Caco-2 (cell line): Measurements from ENCODE around the gene PARD3. TPM values are rescaled to one million over a fixed set of nuclear protein-coding genes. Genes with fewer than 3 reads are reported as not detected.
A peak's percentile ranks its signal among the peaks of the same experiment; 100 is the strongest.

Experiments
- BruUV-seq: library from RNA; stranded (reverse); fragments of 400-500 nt; replicated peaks from 2 replicates; lab custom pipeline; 2021; lab: Mats Ljungman, UMichigan
- CTCF ChIA-PET: fragments of 300-600 bp; sonication (Branson Sonifier 250); formaldehyde crosslinking; loops from one replicate; lab custom pipeline; 2022; ENCODE audit warnings: antibody characterized with exemption; lab: Charles Lee
- POLR2A ChIA-PET: fragments of 300-600 bp; sonication (Branson Sonifier 250); formaldehyde crosslinking; loops from one replicate; lab custom pipeline; 2022; ENCODE audit warnings: antibody characterized with exemption; lab: Charles Lee
- DNase-seq, 2 experiments: peaks; one replicate each; pipeline versions ENCODE4 v3.0.0 to v3.0.0-alpha.2; 2020 to 2022
- H3K27me3 ChIP-seq: replicated peaks from 2 replicates; pipeline ENCODE4 v1.6.0; 2011; ENCODE audit warnings: low read length; ENCODE audit not compliant: control insufficient read depth, insufficient read depth
- H3K36me3 ChIP-seq: 2 replicates; pipeline ENCODE4 v1.5.1; 2011; ENCODE audit warnings: low read length; ENCODE audit not compliant: control insufficient read depth, insufficient read depth
- H3K4me1 ChIP-seq: fragments of 250-450 bp; sonication (Bioruptor Pico); 2 replicates; pipeline ENCODE4 v1.5.1; 2020; ENCODE audit warnings: mild to moderate bottlenecking
- H3K4me3 ChIP-seq: 2 replicates; pipeline ENCODE4 v1.5.1; 2011; ENCODE audit warnings: low read depth, mild to moderate bottlenecking, control low read depth, low read length
- H3K9me3 ChIP-seq: fragments of 250-450 bp; sonication (Bioruptor Pico); 2 replicates; pipeline ENCODE4 v1.5.1; 2020; ENCODE audit warnings: mild to moderate bottlenecking, moderate library complexity
- H3K27ac Mint-ChIP-seq: one replicate; pipeline ENCODE4 v1.8.0; 2022; ENCODE audit warnings: mixed read lengths; ENCODE audit not compliant: unreplicated experiment
- H3K27me3 Mint-ChIP-seq: one replicate; pipeline ENCODE4 v1.8.0; 2022; ENCODE audit warnings: mixed read lengths; ENCODE audit not compliant: insufficient read depth, unreplicated experiment
- H3K36me3 Mint-ChIP-seq: one replicate; pipeline ENCODE4 v1.8.0; 2022; ENCODE audit warnings: mild to moderate bottlenecking, mixed read lengths; ENCODE audit not compliant: insufficient read depth, unreplicated experiment
- H3K4me1 Mint-ChIP-seq: one replicate; pipeline ENCODE4 v1.8.0; 2022; ENCODE audit warnings: low read depth, mixed read lengths; ENCODE audit not compliant: unreplicated experiment
- H3K4me3 Mint-ChIP-seq: one replicate; pipeline ENCODE4 v1.8.0; 2022; ENCODE audit warnings: mild to moderate bottlenecking, moderate library complexity, mixed read lengths; ENCODE audit not compliant: unreplicated experiment
- H3K9me3 Mint-ChIP-seq: one replicate; pipeline ENCODE4 v1.8.0; 2022; ENCODE audit warnings: mixed read lengths; ENCODE audit not compliant: unreplicated experiment
- CTCF ChIP-seq, 2 experiments: fragments of 200-600 bp in 1 of 2; IDR thresholded peaks; 1 replicate in 1 of 2; 2 replicates in 1 of 2; pipeline versions ENCODE4 v1.5.1 to v1.8.0; 2011 to 2022; ENCODE audit warnings: antibody characterized with exemption in 1 of 2, control low read depth in 1 of 2, inconsistent platforms in 1 of 2, low read depth in 1 of 2, low read length in 1 of 2, mild to moderate bottlenecking in 1 of 2, moderate library complexity in 1 of 2; ENCODE audit not compliant: insufficient read depth in 1 of 2, severe bottlenecking in 1 of 2, unreplicated experiment in 1 of 2
- intact Hi-C: fragments of 100-400 bp; cut with micrococcal nuclease; formaldehyde crosslinking; loops from one replicate; pipeline ENCODE4 v1.10.0; 2022; ENCODE audit not compliant: unreplicated experiment
- total RNA-seq: library from RNA; stranded (reverse); gene quantifications from 2 replicates; pipeline ENCODE4 v1.2.3, GENCODE V29; 2022

The PARD3 gene
- total RNA-seq, 1 experiment from 2014 or later, result 80.7 TPM

- intact Hi-C loops, result loop anchor here (5.0 kb wide), 1 partner anchor 121 kb away; no protein-coding TSS in a partner anchor
- peaks cover 7% of the 10 kb centered on the region for H3K36me3 Mint-ChIP-seq
- peaks cover 20% of the 10 kb centered on the region for H3K4me1 ChIP-seq
- H3K9me3 ChIP-seq, result no peaks in the 10 kb centered on the region
- no peak for TF ChIP-seq CTCF (IDR thresholded peaks at IDR 0.05; ENCODE audit: insufficient read depth in 1 of 2, low read depth in 1 of 2, low read length in 1 of 2, severe bottlenecking in 1 of 2, unreplicated experiment in 1 of 2)
- CTCF ChIA-PET, result no interaction called here
- H3K4me3 ChIP-seq, result no peak overlapping the region
- no peaks in the 10 kb centered on the region for H3K27me3 Mint-ChIP-seq
- POLR2A ChIA-PET, result no interaction called here
- no peak overlapping the region for H3K4me3 Mint-ChIP-seq
- peaks cover 34% of the 10 kb centered on the region for H3K4me1 Mint-ChIP-seq
- BruUV-seq, result no TSS peak
- no peaks in the 10 kb centered on the region for H3K36me3 ChIP-seq
- no peaks in the 10 kb centered on the region for H3K27me3 ChIP-seq
- no peaks in the 10 kb centered on the region for H3K9me3 Mint-ChIP-seq
- DNase-seq, result no peak
- peak overlapping the region; percentile 32 for H3K27ac Mint-ChIP-seq
Observed at GRCh38 chr10:34186745-34187144, 628.4 kb downstream of the PARD3 start.

- H3K27ac Mint-ChIP-seq, result peak overlapping the region; percentile 17
- H3K4me3 Mint-ChIP-seq, result no peak overlapping the region
- no peaks in the 10 kb centered on the region for H3K36me3 ChIP-seq
- H3K27me3 Mint-ChIP-seq, result no peaks in the 10 kb centered on the region
- DNase-seq, result no peak
- intact Hi-C loops, result loop anchor here (1.0 to 5.0 kb wide), 5 partner anchors 21 to 121 kb away; no protein-coding TSS in a partner anchor
- H3K4me1 Mint-ChIP-seq, result peaks cover 34% of the 10 kb centered on the region
- no peaks in the 10 kb centered on the region for H3K9me3 ChIP-seq
- no peak for TF ChIP-seq CTCF (IDR thresholded peaks at IDR 0.05; ENCODE audit: insufficient read depth in 1 of 2, low read depth in 1 of 2, low read length in 1 of 2, severe bottlenecking in 1 of 2, unreplicated experiment in 1 of 2)
- no TSS peak for BruUV-seq
- peaks cover 7% of the 10 kb centered on the region for H3K36me3 Mint-ChIP-seq
- no peaks in the 10 kb centered on the region for H3K27me3 ChIP-seq
- peaks cover 20% of the 10 kb centered on the region for H3K4me1 ChIP-seq
- no peaks in the 10 kb centered on the region for H3K9me3 Mint-ChIP-seq
- H3K4me3 ChIP-seq, result no peak overlapping the region
- POLR2A ChIA-PET, result no interaction called here
- CTCF ChIA-PET, result no interaction called here
Observed at GRCh38 chr10:34185998-34186397, 629.1 kb downstream of the PARD3 start.

- Mint-ChIP-seq H3K9me3 (no peaks in the 10 kb centered on the region), H3K4me3 (no peak overlapping the region), H3K27me3 (no peaks in the 10 kb centered on the region), H3K36me3 (peaks cover 7% of the 10 kb centered on the region), H3K27ac (peak overlapping the region; percentile 33), H3K4me1 (peaks cover 34% of the 10 kb centered on the region)
- intact Hi-C loops, result loop anchor here (1.0 to 5.0 kb wide), 6 partner anchors 22 to 452 kb away; no protein-coding TSS in a partner anchor
- H3K36me3 ChIP-seq, result no peaks in the 10 kb centered on the region
- ChIA-PET POLR2A (interaction anchor here (0.5 kb wide), 1 partner anchor 338 kb away, joined by 3 read pairs; no protein-coding TSS in a partner anchor), CTCF (no interaction called here)
- peaks cover 20% of the 10 kb centered on the region for H3K4me1 ChIP-seq
- no peak for TF ChIP-seq CTCF (IDR thresholded peaks at IDR 0.05; ENCODE audit: insufficient read depth in 1 of 2, low read depth in 1 of 2, low read length in 1 of 2, severe bottlenecking in 1 of 2, unreplicated experiment in 1 of 2)
- peak in 1 of 2 experiments; percentile 66 for DNase-seq
- H3K4me3 ChIP-seq, result no peak overlapping the region
- H3K9me3 ChIP-seq, result no peaks in the 10 kb centered on the region
- H3K27me3 ChIP-seq, result no peaks in the 10 kb centered on the region
- no TSS peak for BruUV-seq
Observed at GRCh38 chr10:34184939-34185386, 630.1 kb downstream of the PARD3 start.
